ENCODE measurements around the gene IER2.

Gene IER2

GRCh38 chr19:13127811-13128575 lies 22.2 kb upstream of the IER2 start:
- H3K36me3 ChIP-seq (ENCODE audit: insufficient read depth, insufficient read length, low read length): peaks cover 77% of the 10 kb centered on the region
- H3K9me3 ChIP-seq (ENCODE audit: insufficient read depth, low read length): no peaks in the 10 kb centered on the region
- TF ChIP-seq ZNF274 (IDR thresholded peaks at IDR 0.05; ENCODE audit: low read depth, low read length) (no peak), YY1 (IDR thresholded peaks at IDR 0.05; ENCODE audit: insufficient read depth, insufficient read length) (no peak), SUZ12 (IDR thresholded peaks at IDR 0.05; ENCODE audit: extremely low read depth, insufficient read depth, insufficient read length) (no peak)
- H3K4me1 ChIP-seq (ENCODE audit: insufficient read depth, insufficient read length): peaks cover 16% of the 10 kb centered on the region
- H3K27me3 ChIP-seq (ENCODE audit: insufficient read depth, insufficient read length): no peaks in the 10 kb centered on the region
- H3K4me3 ChIP-seq (ENCODE audit: insufficient read length, low read depth): no peak overlapping the region
- DNase-seq (ENCODE audit: low read depth, low spot score): no peak
- no peak overlapping the region for H3K9ac ChIP-seq (ENCODE audit: insufficient read length, low read depth)

- no peaks in the 10 kb centered on the region for H3K27me3 ChIP-seq (ENCODE audit: insufficient read depth, insufficient read length)
- peaks cover 77% of the 10 kb centered on the region for H3K36me3 ChIP-seq (ENCODE audit: insufficient read depth, insufficient read length, low read length)
- H3K4me1 ChIP-seq (ENCODE audit: insufficient read depth, insufficient read length): peaks cover 12% of the 10 kb centered on the region
- no peak overlapping the region for H3K4me3 ChIP-seq (ENCODE audit: insufficient read length, low read depth)
- no peak for DNase-seq (ENCODE audit: low read depth, low spot score)
- H3K9ac ChIP-seq (ENCODE audit: insufficient read length, low read depth): no peak overlapping the region
- no peak for TF ChIP-seq YY1 (IDR thresholded peaks at IDR 0.05; ENCODE audit: insufficient read depth, insufficient read length)
- TF ChIP-seq ZNF274 (IDR thresholded peaks at IDR 0.05; ENCODE audit: low read depth, low read length): no peak
- no peak for TF ChIP-seq SUZ12 (IDR thresholded peaks at IDR 0.05; ENCODE audit: extremely low read depth, insufficient read depth, insufficient read length)
- no peaks in the 10 kb centered on the region for H3K9me3 ChIP-seq (ENCODE audit: insufficient read depth, low read length)
These were observed 21.6 kb upstream of the IER2 start for GRCh38 chr19:13128583-13128982.

GRCh38 chr19:13129384-13129783 lies 20.8 kb upstream of the IER2 start:
- Histone ChIP-seq H3K36me3 (ENCODE audit: insufficient read depth, insufficient read length, low read length) (peaks cover 80% of the 10 kb centered on the region), H3K4me3 (ENCODE audit: insufficient read length, low read depth) (no peak overlapping the region), H3K9me3 (ENCODE audit: insufficient read depth, low read length) (no peaks in the 10 kb centered on the region), H3K27me3 (ENCODE audit: insufficient read depth, insufficient read length) (no peaks in the 10 kb centered on the region), H3K9ac (ENCODE audit: insufficient read length, low read depth) (no peak overlapping the region), H3K4me1 (ENCODE audit: insufficient read depth, insufficient read length) (peaks cover 9% of the 10 kb centered on the region)
- no peak for TF ChIP-seq YY1 (IDR thresholded peaks at IDR 0.05; ENCODE audit: insufficient read depth, insufficient read length)
- TF ChIP-seq ZNF274 (IDR thresholded peaks at IDR 0.05; ENCODE audit: low read depth, low read length): no peak
- no peak for TF ChIP-seq SUZ12 (IDR thresholded peaks at IDR 0.05; ENCODE audit: extremely low read depth, insufficient read depth, insufficient read length)
- no peak for DNase-seq (ENCODE audit: low read depth, low spot score)

GRCh38 chr19:13130886-13131490 lies 19.2 kb upstream of the IER2 start:
- H3K27me3 ChIP-seq (ENCODE audit: insufficient read depth, insufficient read length): no peaks in the 10 kb centered on the region
- H3K9ac ChIP-seq (ENCODE audit: insufficient read length, low read depth): no peak overlapping the region
- H3K4me3 ChIP-seq (ENCODE audit: insufficient read length, low read depth): no peak overlapping the region
- H3K36me3 ChIP-seq (ENCODE audit: insufficient read depth, insufficient read length, low read length): peaks cover 87% of the 10 kb centered on the region
- DNase-seq (ENCODE audit: low read depth, low spot score): no peak
- H3K9me3 ChIP-seq (ENCODE audit: insufficient read depth, low read length): no peaks in the 10 kb centered on the region
- TF ChIP-seq SUZ12 (IDR thresholded peaks at IDR 0.05; ENCODE audit: extremely low read depth, insufficient read depth, insufficient read length): no peak
- no peak for TF ChIP-seq ZNF274 (IDR thresholded peaks at IDR 0.05; ENCODE audit: low read depth, low read length)
- TF ChIP-seq YY1 (IDR thresholded peaks at IDR 0.05; ENCODE audit: insufficient read depth, insufficient read length): no peak
- peaks cover 9% of the 10 kb centered on the region for H3K4me1 ChIP-seq (ENCODE audit: insufficient read depth, insufficient read length)

- H3K9ac ChIP-seq (ENCODE audit: insufficient read length, low read depth): no peak overlapping the region
- no peak for DNase-seq (ENCODE audit: low read depth, low spot score)
- H3K36me3 ChIP-seq (ENCODE audit: insufficient read depth, insufficient read length, low read length): peaks cover 92% of the 10 kb centered on the region
- peaks cover 13% of the 10 kb centered on the region for H3K4me1 ChIP-seq (ENCODE audit: insufficient read depth, insufficient read length)
- H3K27me3 ChIP-seq (ENCODE audit: insufficient read depth, insufficient read length): no peaks in the 10 kb centered on the region
- H3K4me3 ChIP-seq (ENCODE audit: insufficient read length, low read depth): no peak overlapping the region
- no peak for TF ChIP-seq SUZ12 (IDR thresholded peaks at IDR 0.05; ENCODE audit: extremely low read depth, insufficient read depth, insufficient read length)
- TF ChIP-seq YY1 (IDR thresholded peaks at IDR 0.05; ENCODE audit: insufficient read depth, insufficient read length): no peak
- no peak for TF ChIP-seq ZNF274 (IDR thresholded peaks at IDR 0.05; ENCODE audit: low read depth, low read length)
- no peaks in the 10 kb centered on the region for H3K9me3 ChIP-seq (ENCODE audit: insufficient read depth, low read length)
These were observed 17.6 kb upstream of the IER2 start for GRCh38 chr19:13132471-13133180.

GRCh38 chr19:13133241-13133870 lies 16.9 kb upstream of the IER2 start:
- peaks cover 93% of the 10 kb centered on the region for H3K36me3 ChIP-seq (ENCODE audit: insufficient read depth, insufficient read length, low read length)
- peaks cover 13% of the 10 kb centered on the region for H3K4me1 ChIP-seq (ENCODE audit: insufficient read depth, insufficient read length)
- no peaks in the 10 kb centered on the region for H3K9me3 ChIP-seq (ENCODE audit: insufficient read depth, low read length)
- H3K4me3 ChIP-seq (ENCODE audit: insufficient read length, low read depth): no peak overlapping the region
- DNase-seq (ENCODE audit: low read depth, low spot score): no peak
- H3K9ac ChIP-seq (ENCODE audit: insufficient read length, low read depth): no peak overlapping the region
- TF ChIP-seq YY1 (IDR thresholded peaks at IDR 0.05; ENCODE audit: insufficient read depth, insufficient read length): no peak
- TF ChIP-seq ZNF274 (IDR thresholded peaks at IDR 0.05; ENCODE audit: low read depth, low read length): no peak
- no peak for TF ChIP-seq SUZ12 (IDR thresholded peaks at IDR 0.05; ENCODE audit: extremely low read depth, insufficient read depth, insufficient read length)
- no peaks in the 10 kb centered on the region for H3K27me3 ChIP-seq (ENCODE audit: insufficient read depth, insufficient read length)
